NCI-H1048 (cell line): ENCODE data around the gene COMP.
"Not testable (repeated sequence)": the region's sequence is repeated elsewhere in the genome, so short reads cannot be mapped to it uniquely, and the experiment has no call there.

ENCODE experiments used
- DNase-seq: peaks from one replicate; lab custom pipeline; 2025; lab: John Stamatoyannopoulos, UW

COMP gene

GRCh38 chr19:18745931-18746330 lies 45.2 kb downstream of the COMP start:
- no peak for DNase-seq

GRCh38 chr19:18745012-18745735 lies 45.9 kb downstream of the COMP start:
- no peak for DNase-seq

DNA sequence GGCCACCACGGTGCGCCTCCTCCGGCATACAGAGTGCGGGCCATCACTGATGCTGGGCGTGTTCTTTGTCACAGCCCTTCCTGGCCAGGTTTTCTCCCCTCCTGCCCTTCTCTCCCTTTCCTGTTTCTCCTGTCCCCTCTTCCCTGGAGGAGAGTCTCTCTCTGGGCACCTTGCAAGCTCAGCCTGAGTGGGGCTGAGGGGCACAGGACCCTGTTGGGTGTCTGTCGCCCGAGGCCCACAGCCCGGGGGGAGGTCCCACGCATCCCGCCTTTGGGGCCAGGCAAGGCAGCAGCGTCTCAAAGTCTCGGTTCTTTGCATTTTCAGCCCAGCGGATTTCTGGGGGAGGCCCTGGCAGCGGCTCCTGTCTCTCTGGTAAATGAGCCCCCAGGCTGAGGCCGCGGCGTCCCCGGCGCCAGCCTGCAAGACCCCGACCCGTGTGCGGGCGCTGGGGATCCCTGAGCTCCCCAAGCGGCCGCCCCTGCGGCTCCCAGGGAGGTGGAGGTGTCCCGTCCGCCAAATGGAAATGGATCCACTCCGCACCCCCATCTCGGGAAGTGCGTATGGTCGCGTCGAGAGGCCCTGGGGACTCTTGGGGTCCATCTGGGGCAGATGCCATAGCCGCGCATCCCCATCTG lies 47.2 kb downstream of the COMP start:
- no peak for DNase-seq

DNA sequence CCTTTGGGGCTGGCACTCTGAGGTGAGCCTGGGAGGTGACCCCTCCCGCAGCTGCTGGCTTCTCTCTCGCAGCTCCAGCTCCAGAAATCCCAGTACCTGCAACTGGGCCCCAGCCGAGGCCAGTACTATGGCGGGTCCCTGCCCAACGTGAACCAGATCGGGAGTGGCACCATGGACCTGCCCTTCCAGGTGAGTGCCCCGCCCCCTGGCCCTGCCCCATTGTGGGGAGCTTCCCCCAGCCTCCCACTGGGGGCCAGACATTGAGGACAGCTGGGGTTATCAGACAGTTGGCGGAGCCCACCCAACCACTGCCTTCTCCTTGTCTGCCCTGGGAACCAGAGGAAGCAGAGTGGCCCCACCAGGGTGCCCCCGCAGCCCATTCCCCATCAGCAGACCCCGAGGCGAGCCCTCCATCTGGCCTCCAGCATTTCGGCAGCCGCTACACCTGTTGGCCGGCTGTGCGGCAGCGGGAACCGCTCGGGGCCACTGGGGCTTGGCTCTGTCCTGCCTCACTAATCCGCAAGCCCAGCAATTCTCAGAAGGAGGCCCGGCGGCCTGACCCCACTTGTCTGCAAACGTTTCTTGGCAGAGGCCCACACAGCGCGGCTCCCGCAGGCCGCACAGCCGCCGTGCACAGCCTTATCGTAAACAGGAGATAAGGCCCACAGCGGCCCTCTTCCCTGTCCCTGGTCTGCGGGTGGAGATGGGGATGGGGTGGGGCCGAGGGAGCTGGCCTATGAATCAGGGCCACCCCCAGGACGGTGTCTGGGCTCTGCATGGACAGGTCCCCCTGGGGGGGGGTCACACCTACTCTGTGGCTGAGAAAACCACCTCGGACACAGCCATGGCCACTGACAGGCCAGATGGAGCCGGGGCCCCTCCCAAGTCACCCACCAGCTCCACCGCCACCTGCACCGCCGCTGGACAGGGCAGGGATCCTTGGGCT lies 48.0 kb downstream of the COMP start:
- no peak for DNase-seq

DNA sequence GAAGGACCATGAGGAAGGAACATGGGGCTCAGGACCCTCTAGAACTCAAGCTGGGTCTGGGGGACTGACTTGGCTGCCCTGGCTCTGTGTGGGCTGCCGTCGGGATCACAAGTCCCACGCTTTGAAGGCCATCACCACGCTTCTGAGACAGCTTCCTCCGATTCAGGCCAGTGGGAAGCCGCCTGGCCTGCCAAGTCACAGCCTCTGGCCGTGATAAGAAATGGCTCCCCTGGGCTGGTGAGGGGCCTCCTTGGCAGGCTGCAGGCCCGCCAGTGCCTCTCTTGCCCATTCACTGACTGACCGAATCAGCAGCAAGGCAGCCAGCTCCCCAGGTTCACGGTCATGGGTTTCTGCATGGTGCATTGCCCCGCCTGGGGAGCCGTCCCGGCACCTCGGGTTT lies 48.8 kb downstream of the COMP start:
- no peak for DNase-seq

DNA sequence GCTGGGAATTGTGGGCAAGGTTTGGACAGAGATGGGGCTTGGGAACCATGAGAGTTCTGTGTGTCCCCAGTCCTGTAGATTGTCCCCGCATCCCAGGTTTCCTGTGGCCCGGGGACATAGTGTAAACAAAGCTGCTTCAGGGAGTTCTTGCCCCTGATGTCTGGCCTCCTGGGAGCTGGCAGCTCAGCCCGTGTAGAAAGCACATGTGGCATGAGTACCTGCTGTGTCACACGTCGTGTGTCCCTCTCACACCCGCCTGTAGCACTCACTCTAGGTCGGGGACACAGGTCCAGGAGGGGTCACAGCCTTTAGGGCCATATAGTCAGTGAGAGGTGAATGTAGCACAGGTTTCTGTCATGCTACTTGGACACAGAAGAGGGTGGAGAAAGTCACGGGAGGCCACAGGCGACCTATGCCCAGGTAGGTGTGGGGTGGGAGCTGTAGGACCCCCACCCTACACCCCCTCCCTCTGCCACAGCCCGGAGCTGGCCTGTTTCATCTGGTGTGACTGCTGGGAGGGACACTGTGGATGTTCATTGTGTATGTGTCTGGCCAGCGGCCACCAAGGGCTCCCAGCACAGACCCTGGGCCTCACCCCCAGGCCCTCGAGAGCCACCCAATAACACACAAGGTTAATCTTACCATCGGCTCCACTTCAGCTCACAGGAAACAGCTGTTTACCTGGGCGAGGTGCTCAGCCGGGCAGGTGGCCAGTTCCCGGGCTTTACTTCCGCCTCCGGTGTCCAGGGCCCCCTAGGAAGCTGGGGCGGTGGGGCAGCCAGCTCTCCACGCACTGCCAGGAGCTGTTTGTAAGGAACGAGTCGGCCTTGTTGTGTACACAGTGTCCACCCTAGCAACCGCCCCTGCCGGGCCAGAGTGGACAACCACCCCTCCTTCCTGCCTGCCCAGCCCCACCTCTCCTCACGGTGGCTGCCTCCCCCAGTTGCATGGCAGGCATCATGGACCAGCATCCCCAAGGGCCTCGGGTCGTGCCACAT lies 49.7 kb downstream of the COMP start:
- DNase-seq = no peak

GRCh38 chr19:18738961-18739690 lies 52.0 kb downstream of the COMP start:
- no peak for DNase-seq

- no peak for DNase-seq
Measured at GRCh38 chr19:18737954-18738351, 53.2 kb downstream of the COMP start.

- no peak for DNase-seq
Measured at GRCh38 chr19:18737337-18737953, 53.7 kb downstream of the COMP start.

- DNase-seq = no peak
Measured at GRCh38 chr19:18736415-18737336, 54.4 kb downstream of the COMP start.

- DNase-seq = no peak
Measured at GRCh38 chr19:18735752-18736151, 55.4 kb downstream of the COMP start.

- DNase-seq = no peak
Measured at GRCh38 chr19:18735324-18735723, 55.8 kb downstream of the COMP start.

- DNase-seq = not testable (repeated sequence)
Measured at GRCh38 chr19:18733762-18734332, 57.3 kb downstream of the COMP start.

GRCh38 chr19:18733196-18733647 lies 57.9 kb downstream of the COMP start:
- DNase-seq = no peak
